BJ (cell line): Measurements from ENCODE around the gene ASAP2. TPM values are rescaled to one million over a fixed set of nuclear protein-coding genes. Genes with fewer than 3 reads are reported as not detected.

Experiments used
- CTCF ChIA-PET: fragments of 350-600 bp; formaldehyde crosslinking; extraction: SDS; loops from one replicate; lab custom pipeline; 2021; ENCODE audit warnings: antibody characterized with exemption, inconsistent platforms; lab: Yijun Ruan, JAX
- POLR2A ChIA-PET: fragments of 300-600 bp; sonication (Branson Sonifier 250); formaldehyde crosslinking; extraction: SDS; loops from one replicate; lab custom pipeline; 2021; ENCODE audit warnings: antibody characterized with exemption; lab: Charles Lee
- DNase-seq: peaks from one replicate; pipeline ENCODE4 v3.0.0-alpha.2; 2011; ENCODE audit warnings: low read depth
- H3K27me3 ChIP-seq: 2 replicates; pipeline ENCODE4 v1.6.0; 2011; ENCODE audit warnings: low read length; ENCODE audit not compliant: control insufficient read depth, insufficient read depth
- H3K36me3 ChIP-seq: 2 replicates; pipeline ENCODE4 v1.5.1; 2011; ENCODE audit warnings: low read length; ENCODE audit not compliant: control insufficient read depth, insufficient read depth
- H3K4me3 ChIP-seq: 2 replicates; pipeline ENCODE4 v1.5.1; 2011; ENCODE audit warnings: low read depth, mild to moderate bottlenecking, control low read depth, low read length
- CTCF ChIP-seq: IDR thresholded peaks from 2 replicates; pipeline ENCODE4 v1.5.1; 2011; ENCODE audit warnings: low read depth, mild to moderate bottlenecking, control low read depth, inconsistent platforms, low read length, moderate library complexity; ENCODE audit not compliant: insufficient read depth
- polyA plus RNA-seq: library from polyadenylated mRNA; depleted of rRNA; stranded (reverse); fragments of >200 nt; gene quantifications from 2 replicates; pipeline ENCODE4 v1.2.3, GENCODE V29; 2011

ASAP2 gene
- polyA plus RNA-seq, 1 experiment = 14.1 TPM

DNA sequence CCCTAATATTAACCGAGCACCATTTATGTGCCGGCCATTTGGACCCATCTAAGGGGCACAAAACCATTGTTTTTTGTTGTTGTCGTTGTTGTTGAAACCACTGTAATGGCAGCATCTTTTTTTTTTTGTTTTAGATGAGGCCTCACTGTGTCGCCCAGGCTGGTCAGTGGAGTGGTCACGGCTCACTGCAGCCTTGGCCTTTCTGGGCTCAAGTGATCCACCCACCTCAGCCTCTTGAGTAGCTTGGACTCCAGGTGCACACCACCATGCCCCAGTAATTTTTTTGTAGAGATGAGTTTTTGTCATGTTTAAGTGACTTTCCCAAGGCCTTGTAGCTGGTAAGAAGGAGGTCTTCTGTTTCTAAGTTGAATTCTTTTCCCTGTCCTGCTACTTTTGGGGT is 33.0 kb downstream of the ASAP2 start:
- DNase-seq = no peak
- POLR2A ChIA-PET = no interaction called here
- no peaks in the 10 kb centered on the region for H3K27me3 ChIP-seq
- TF ChIP-seq CTCF = no peak
- no peaks in the 10 kb centered on the region for H3K36me3 ChIP-seq
- no peak overlapping the region for H3K4me3 ChIP-seq
- CTCF ChIA-PET = no interaction called here

DNA sequence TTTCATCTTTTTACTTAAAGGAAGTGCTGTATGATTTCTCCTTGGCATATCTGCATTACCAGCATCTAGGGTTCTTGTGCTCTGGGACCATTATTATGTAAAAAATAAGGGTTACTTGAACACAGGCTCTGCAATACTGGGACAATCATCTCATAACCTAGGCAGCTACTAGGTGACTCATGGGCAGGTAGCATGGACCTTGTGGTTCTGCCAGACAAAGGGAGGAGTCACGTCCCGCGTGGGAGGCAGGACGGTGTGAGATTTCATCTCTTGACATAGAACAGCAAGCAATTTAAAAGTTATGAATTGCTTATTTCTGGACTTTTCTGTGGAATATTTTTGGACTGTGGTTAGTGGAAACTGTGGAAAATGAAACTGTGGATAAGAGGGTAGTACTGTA is 34.1 kb downstream of the ASAP2 start:
- no peaks in the 10 kb centered on the region for H3K36me3 ChIP-seq
- CTCF ChIA-PET = no interaction called here
- H3K4me3 ChIP-seq = no peak overlapping the region
- no peak for DNase-seq
- no peak for TF ChIP-seq CTCF
- POLR2A ChIA-PET = no interaction called here
- H3K27me3 ChIP-seq = no peaks in the 10 kb centered on the region

DNA sequence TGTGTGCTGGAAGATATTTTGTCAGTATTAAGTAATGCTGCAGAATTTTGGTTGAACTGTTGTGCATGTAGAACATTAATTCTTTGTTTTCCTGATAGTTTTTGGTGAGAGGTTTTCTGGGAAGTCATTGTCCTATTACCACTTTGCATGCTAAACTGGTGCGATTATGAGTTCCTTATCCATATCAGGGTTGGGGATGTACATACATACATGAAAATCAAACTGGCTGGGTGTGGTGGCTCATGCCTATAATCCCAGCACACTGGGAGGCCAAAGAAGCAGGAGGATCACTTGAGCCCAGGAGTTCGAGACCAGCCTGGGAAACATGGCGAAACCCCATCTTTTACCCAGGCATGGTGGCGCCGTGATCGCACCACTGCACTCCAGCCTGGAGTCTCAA is 34.6 kb downstream of the ASAP2 start:
- no peak for TF ChIP-seq CTCF
- no peak for DNase-seq
- ChIA-PET CTCF (no interaction called here), POLR2A (no interaction called here)
- no peak overlapping the region for H3K4me3 ChIP-seq
- no peaks in the 10 kb centered on the region for H3K36me3 ChIP-seq
- no peaks in the 10 kb centered on the region for H3K27me3 ChIP-seq

GRCh38 chr2:9243357-9243756 is 36.7 kb downstream of the ASAP2 start:
- Histone ChIP-seq H3K36me3 (no peaks in the 10 kb centered on the region), H3K27me3 (no peaks in the 10 kb centered on the region), H3K4me3 (no peak overlapping the region)
- TF ChIP-seq CTCF = no peak
- ChIA-PET POLR2A (interaction anchor here (0.6 kb wide), 1 partner anchor 8 kb away, joined by 6 read pairs; no protein-coding TSS in a partner anchor), CTCF (no interaction called here)
- no peak for DNase-seq

GRCh38 chr2:9244985-9245544 is 38.5 kb downstream of the ASAP2 start:
- Histone ChIP-seq H3K36me3 (no peaks in the 10 kb centered on the region), H3K4me3 (no peak overlapping the region), H3K27me3 (no peaks in the 10 kb centered on the region)
- TF ChIP-seq CTCF = no peak
- no peak for DNase-seq
- POLR2A ChIA-PET = no interaction called here
- CTCF ChIA-PET = no interaction called here
